GM19463 (cell line): Measurements from ENCODE around the gene IRF2BP1.

Source experiments
- ATAC-seq: cut with Tn5 transposase; IDR thresholded peaks from one replicate; pipeline ENCODE4 v1.9.1; 2021; ENCODE audit warnings: mild to moderate bottlenecking, moderate library complexity; ENCODE audit not compliant: unreplicated experiment

Gene IRF2BP1

DNA sequence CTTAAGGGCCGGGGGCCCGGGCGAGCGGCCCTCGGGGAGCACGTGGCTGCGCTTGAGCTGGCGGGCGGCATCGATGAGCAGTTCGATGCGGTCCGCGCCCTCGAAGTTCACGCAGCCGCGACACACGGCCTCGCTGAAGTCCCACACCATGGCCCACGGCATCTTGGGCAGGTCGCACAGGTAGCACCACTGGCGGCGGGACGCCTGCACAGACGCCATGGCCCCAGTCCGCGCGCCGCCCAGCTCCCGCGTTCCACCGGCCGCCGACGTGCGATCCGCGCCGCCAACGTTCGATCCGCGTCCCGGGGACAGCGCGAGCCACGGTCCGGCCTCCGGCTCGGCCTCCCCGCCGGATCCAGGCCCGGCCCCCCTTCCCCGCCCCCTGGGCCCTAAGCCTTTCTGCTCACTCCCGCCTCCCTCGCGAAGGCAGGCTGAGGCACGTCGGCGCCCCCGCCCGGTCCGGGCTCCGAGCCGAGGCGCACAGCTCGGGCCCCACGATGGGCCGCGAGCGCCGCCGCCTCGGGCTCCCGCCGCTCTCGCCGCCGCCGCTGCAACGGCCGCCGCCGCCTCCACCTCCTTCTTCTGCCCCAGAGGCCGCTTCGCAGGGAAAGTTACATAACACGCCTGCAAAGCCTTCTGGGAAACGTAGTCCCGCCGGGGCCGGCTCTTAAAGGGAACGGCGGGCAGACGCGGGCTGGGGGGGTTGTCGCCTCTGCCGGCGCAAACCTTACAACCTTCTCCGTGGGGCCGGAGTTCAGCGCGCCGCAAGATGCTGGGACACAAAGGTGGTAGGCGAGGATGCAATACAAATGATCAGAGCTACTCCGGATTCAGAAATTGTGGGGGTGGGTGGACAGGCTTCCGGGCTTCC, at the start of gene IRF2BP1:
Gene IRF2BP1 (minus strand): TSS at position 586 of the 871 bp plus-strand sequence. CDS start 367 bp downstream, at position 219.
- ATAC-seq = peak; percentile 37

DNA sequence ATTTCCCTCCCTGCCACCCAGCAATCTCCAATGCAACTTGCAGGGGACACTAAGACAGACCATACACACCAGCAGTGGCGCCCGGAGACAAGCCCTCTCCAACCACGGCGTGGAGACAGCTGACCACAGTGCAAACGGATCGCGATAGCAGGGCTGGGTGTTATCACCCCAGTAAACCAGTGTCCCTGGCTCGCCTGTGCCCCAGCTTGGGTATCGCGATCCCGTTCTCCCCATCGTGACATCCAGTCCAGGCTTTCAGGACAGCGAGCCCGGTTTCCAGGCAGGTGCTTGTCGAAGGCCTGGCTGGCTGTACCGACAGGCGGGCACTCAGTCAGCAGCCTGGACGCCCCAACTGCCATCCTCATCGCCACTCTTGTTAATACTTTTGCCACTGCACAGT, 49.3 kb upstream of the IRF2BP1 start:
- ATAC-seq = no peak

DNA sequence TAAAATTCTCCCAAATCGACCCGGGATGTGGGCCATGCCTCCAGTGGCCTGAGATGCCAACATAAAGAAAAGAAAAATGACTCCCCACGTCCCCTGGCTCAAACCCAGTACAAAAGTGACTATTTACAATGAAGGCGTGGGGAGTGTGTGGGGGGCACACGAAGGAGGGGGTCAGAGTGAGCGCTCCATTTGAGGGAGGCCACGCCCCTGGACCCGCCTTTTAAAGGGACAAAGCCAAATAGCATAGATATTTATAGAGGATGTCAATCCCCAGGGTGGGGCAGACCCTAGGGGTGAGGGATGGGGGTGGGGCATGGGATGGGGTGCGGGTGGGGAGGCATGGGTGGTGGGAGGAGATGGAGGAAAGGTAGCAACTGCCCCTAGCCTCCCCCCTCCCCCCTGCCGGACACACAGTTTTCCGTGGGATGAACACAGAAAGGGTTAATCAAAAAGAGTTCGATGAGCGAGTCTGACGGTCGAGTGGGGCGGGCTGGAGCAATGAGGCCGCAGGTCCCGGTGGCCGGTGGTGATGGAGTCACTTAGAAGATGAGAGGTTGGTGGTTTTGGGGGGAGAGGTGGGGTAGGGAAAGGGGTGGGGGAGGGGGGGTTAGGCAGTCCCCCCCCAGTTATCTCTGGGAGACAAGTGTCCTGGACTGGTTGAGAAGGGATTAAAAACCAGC, 48.8 kb upstream of the IRF2BP1 start:
- ATAC-seq = no peak

- no peak for ATAC-seq
Measured at GRCh38 chr19:45933759-45934158, 47.8 kb upstream of the IRF2BP1 start.

DNA sequence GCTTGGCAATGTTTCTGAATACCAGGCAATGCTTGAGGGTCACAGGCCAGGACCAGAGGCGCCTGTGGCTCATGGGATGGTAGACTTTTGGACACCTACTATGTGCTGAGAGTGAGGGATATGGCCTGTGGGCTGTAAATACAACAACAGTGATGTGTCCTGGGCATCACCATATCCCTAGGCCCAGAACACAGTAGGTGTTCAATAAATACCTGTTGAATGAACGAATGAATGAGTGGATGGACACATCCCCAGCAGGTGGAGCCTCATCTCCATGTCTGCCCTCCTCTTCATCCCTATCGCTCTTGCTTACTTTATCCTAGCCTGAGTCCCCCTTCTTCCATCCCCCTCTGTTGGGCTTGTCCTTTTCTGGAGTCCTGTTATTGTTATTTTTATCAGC, 45.1 kb upstream of the IRF2BP1 start:
- ATAC-seq = no peak

GRCh38 chr19:45929247-45929646, 43.3 kb upstream of the IRF2BP1 start:
- no peak for ATAC-seq

DNA sequence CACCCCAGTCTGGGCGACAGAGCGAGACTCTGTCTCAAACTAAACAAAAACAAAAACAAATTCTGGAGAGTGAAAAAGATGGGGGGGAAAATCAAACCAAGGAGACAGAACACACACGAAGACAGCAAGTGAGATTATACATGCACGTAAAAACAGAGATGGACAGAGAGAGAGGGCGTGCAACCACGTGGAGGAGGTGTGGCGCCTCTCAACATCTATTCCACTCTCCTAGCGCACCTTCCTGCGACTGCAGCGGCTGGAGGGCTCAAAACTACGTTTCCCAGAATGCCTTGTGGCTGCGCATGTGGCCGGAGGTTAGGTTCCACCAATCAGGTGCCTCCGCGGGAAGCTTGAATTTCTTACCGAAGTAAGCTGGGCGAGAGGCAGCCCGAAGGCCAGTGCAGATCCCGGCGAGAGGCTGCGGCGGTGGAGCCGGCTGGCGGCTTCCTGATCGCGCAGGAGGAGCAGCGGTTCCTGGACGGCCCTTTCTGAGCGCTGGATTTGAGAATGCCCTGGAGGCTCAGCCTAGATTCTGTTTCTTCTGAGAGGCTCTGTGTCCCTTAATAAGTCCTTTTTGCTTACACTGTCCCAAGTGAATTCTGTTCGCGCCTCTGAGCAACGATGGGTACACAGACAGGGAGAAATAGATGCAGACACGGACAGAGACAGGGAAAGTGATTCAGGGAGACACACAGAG, 41.8 kb upstream of the IRF2BP1 start:
- ATAC-seq = no peak

GRCh38 chr19:45924891-45925447, 39.0 kb upstream of the IRF2BP1 start:
- no peak for ATAC-seq

DNA sequence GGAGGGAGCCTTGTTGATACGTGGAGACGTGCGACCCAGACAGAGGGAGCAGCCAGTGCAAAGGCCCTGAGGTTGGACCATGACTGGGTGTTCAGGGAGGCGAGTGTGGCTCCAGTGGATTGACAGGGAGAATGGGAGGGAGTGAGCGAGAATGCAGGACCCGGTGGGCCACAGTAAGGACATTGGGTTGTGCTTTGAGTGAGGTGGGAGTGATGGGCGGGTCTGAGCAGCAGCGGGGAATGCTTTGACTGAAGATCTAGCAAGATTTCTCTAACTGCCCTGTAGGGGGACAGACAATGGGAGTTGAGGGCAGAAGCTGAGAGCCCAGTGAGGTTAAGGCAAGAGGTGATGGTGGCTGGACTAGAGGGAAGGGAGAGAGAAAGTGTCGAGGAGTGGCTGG, 36.3 kb upstream of the IRF2BP1 start:
- no peak for ATAC-seq

GRCh38 chr19:45920458-45920857, 34.5 kb upstream of the IRF2BP1 start:
- ATAC-seq = no peak

DNA sequence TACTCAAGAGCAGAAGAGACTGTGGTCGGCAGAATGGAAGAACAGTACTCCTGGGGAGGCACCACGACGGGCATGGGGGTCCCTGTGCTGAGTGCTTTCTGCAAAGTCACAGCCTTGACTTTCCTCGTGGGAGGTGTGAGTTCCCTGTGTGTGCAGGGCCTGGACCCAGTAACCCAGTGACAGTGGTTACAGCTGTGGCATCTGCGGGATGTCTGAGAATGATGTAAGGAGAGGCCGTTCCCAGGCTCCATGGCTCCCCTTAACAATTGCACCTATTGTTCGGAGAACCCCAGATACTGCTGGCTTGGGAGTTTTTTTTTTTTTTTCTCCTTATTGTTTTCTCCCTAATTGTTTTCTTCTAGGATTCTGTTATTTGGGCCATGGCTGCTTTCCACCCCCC, 33.7 kb upstream of the IRF2BP1 start:
- ATAC-seq = no peak

DNA sequence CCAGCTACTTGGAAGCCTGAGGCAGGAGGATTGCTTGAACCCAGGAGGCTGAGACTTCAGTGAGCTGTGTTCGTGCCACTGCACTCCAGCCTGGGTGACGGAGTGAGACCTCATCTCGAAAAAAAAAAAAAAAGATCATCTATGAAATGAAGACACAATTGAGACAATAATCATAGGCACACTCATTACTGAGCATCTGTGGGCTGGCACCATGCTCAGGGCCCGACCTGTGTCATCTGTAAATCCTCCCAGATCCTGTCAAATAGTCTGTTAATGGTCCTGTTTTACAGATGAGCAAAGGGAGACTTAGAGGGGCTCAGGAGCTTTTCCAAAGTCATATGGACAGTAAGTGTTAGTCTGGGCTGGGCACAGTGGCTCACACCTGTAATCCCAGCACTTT, 32.8 kb upstream of the IRF2BP1 start:
- no peak for ATAC-seq

GRCh38 chr19:45917421-45918091, 31.6 kb upstream of the IRF2BP1 start:
- ATAC-seq = no peak

DNA sequence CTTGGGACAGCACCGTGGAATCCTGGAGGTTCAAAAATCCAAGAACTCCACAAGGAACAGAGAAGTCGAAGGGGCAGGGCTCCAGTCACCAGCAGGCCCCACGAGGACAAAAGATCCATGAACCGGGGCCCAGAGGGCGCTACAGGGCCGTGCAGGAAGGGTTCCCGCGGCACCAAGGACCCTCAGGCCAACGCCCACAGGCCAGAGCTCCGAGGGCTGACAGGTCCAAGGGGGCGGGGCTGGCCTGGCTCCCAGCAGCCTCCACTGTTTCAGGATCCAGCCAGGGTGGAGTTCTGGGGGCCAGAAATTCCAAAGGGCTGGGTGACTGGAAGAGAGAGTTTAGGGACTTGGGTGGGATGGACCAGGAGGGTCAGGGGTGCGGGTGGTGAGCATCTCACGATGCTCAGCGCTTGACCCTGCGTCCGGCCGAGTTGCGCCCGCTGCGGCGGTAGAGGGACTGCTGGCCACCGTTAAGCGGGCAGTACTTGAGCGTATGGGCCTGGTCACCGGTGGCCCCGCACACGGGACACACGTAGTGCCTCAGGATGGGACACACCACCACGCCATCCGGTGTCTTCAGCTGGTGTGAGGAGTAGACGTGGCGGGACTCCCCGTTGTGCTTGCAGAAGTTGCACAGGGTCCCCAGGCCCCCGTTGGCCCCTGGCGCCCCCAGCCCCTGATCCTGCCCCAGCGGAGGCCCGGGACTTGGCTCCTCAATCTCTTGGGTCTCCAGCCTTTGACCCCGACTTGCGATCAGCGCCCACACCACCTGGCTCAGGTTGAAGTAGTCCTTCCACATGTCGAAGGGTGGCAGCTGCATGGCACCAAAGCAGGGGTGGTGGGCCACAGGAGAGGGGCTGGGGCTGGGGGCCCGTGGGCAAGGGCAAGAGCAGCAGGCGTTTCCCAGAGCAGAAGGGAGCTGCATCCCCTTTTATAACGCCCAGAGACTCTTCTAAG, 28.2 kb upstream of the IRF2BP1 start, which contains the start of gene NANOS2:
Gene NANOS2 (minus strand): TSS at position 905 of the 957 bp plus-strand sequence. CDS start 85 bp downstream, at position 820.
- no peak for ATAC-seq

DNA sequence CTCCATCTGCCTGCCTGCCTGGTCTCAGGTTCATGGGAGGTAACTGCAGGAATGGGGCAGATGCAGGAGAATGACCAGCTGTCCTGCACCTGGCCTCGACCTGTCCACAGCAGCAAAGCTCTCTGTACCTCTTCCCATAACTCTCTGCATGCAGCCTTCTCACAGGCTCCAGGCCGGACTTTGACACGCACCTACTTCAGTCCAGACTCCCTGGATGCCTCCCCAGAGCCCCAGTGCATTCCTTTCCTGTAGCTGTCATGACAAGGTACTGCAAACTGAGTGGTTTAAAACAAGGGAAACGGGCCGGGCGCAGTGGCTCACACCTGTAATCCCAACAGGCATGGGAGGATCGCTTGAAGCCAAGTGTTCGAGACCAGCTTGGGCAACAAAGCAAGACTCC, 25.4 kb upstream of the IRF2BP1 start:
- ATAC-seq = no peak

DNA sequence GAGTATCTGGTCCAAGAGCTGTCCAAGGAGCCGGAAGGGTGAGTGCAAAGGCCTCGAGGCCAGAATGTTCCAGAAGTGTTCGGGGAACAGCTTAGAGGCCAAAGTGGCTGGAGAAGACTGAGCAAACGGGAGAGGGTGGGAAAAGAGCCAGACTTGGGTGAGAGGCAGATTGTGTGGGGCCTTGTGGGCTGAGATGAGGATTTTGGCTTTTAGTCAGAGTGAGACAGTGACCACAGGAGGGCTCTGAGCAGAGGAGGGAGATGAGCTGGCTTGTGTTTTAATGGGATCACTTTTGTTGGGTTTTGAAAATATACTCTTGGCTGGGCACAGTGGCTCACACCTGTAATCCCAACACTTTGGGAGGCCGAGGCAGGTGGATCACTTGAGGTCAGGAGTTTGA, 23.0 kb upstream of the IRF2BP1 start:
- no peak for ATAC-seq

GRCh38 chr19:45906221-45906620, 20.3 kb upstream of the IRF2BP1 start:
- ATAC-seq = no peak

- no peak for ATAC-seq
Measured at GRCh38 chr19:45905011-45905410, 19.1 kb upstream of the IRF2BP1 start.
